ENCODE data around the gene HSPA1L. TPM values are rescaled to one million over a fixed set of nuclear protein-coding genes. Genes with fewer than 3 reads are reported as not detected.

The HSPA1L gene
- total and polyA plus RNA-seq, 10 of the 15 experiments (the other 5 are each of a cell fraction or from before 2014, with no cell fraction given) = 0.69 to 2.5 (median 1.5) TPM

GRCh38 chr6:31827286-31828079 is 12.4 kb upstream of the HSPA1L start, which contains the start of gene HSPA1B (continued):
- TF ChIP-seq BACH1 (IDR thresholded peaks at IDR 0.05; ENCODE audit: borderline replicate concordance) (peak; percentile 78; the same call in 1 of the 2 replicates), MLLT1 (IDR thresholded peaks at IDR 0.05) (no peak), TBL1XR1 (IDR thresholded peaks at IDR 0.05; ENCODE audit: low read depth, low read length) (no peak), CEBPZ (IDR thresholded peaks at IDR 0.05; ENCODE audit: low read depth, low read length) (no peak), NBN (IDR thresholded peaks at IDR 0.05) (0 out of 2 replicates have a peak, but pooled peaks have one; percentile 23), RUNX3 (IDR thresholded peaks at IDR 0.05; ENCODE audit: low read length) (no peak), EED (IDR thresholded peaks at IDR 0.05; ENCODE audit: low read depth) (peak; percentile 94), JUNB (IDR thresholded peaks at IDR 0.05) (no peak), NFYB (IDR thresholded peaks at IDR 0.05; ENCODE audit: insufficient read depth, low read depth, low read length) (peak; percentile 86), BRCA1 (IDR thresholded peaks at IDR 0.05; ENCODE audit: low read depth, low read length) (no peak), IKZF2 (IDR thresholded peaks at IDR 0.05) (peak; percentile 92), RAD51 (IDR thresholded peaks at IDR 0.05) (no peak), ATF3 (IDR thresholded peaks at IDR 0.05; ENCODE audit: borderline replicate concordance, extremely low read depth, low read depth, low read length) (no peak), SMARCA5 (IDR thresholded peaks at IDR 0.05) (no peak), MXI1 (IDR thresholded peaks at IDR 0.05; ENCODE audit: low read depth, low read length) (peak; percentile 35; the same call in 1 of the 2 replicates)
- TF ChIP-seq, protein P1, sequence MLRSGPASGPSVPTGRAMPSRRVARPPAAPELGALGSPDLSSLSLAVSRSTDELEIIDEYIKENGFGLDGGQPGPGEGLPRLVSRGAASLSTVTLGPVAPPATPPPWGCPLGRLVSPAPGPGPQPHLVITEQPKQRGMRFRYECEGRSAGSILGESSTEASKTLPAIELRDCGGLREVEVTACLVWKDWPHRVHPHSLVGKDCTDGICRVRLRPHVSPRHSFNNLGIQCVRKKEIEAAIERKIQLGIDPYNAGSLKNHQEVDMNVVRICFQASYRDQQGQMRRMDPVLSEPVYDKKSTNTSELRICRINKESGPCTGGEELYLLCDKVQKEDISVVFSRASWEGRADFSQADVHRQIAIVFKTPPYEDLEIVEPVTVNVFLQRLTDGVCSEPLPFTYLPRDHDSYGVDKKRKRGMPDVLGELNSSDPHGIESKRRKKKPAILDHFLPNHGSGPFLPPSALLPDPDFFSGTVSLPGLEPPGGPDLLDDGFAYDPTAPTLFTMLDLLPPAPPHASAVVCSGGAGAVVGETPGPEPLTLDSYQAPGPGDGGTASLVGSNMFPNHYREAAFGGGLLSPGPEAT (IDR thresholded peaks at IDR 0.05; ENCODE audit: low read depth) = peak; percentile 63; the same call in 1 of the 2 replicates
- TF ChIP-seq, protein P2, sequence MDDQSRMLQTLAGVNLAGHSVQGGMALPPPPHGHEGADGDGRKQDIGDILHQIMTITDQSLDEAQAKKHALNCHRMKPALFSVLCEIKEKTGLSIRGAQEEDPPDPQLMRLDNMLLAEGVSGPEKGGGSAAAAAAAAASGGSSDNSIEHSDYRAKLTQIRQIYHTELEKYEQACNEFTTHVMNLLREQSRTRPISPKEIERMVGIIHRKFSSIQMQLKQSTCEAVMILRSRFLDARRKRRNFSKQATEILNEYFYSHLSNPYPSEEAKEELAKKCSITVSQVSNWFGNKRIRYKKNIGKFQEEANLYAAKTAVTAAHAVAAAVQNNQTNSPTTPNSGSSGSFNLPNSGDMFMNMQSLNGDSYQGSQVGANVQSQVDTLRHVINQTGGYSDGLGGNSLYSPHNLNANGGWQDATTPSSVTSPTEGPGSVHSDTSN (IDR thresholded peaks at IDR 0.05; ENCODE audit: insufficient replicate concordance, low read depth, low read length) = peak; percentile 92
- TF ChIP-seq, protein P3, sequence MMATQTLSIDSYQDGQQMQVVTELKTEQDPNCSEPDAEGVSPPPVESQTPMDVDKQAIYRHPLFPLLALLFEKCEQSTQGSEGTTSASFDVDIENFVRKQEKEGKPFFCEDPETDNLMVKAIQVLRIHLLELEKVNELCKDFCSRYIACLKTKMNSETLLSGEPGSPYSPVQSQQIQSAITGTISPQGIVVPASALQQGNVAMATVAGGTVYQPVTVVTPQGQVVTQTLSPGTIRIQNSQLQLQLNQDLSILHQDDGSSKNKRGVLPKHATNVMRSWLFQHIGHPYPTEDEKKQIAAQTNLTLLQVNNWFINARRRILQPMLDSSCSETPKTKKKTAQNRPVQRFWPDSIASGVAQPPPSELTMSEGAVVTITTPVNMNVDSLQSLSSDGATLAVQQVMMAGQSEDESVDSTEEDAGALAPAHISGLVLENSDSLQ (IDR thresholded peaks at IDR 0.05) = peak; percentile 99
- TF ChIP-seq, protein P4, sequence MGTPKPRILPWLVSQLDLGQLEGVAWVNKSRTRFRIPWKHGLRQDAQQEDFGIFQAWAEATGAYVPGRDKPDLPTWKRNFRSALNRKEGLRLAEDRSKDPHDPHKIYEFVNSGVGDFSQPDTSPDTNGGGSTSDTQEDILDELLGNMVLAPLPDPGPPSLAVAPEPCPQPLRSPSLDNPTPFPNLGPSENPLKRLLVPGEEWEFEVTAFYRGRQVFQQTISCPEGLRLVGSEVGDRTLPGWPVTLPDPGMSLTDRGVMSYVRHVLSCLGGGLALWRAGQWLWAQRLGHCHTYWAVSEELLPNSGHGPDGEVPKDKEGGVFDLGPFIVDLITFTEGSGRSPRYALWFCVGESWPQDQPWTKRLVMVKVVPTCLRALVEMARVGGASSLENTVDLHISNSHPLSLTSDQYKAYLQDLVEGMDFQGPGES (IDR thresholded peaks at IDR 0.05) = no peak

Data from GM12878 (cell line).